ENCODE measurements around the gene LCE1B.

LCE1B gene

DNA sequence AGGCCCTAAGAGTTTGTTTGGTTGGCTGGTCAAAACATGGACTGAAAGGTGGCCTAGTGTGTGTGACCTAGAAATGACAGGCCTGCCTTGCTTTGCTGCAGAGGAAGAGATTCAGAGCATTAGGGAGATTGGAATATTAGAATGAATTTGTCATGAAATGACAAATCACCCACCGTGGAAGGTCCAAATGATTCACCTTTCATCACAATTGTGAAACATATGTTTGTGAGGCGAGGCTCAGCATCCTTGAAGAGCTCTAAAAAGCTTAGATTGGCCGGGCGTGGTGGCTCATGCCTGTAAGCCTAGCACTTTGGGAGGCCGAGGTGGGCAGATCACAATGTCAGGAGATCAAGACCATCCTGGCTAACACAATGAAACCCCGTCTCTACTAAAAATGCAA is 5.5 kb downstream of the LCE1B start:
- TF ChIP-seq CTCF (IDR thresholded peaks at IDR 0.05; ENCODE audit: low read depth, low read length), result no peak
- DNase-seq (ENCODE audit: extremely low read depth, low read depth), result no peak

- DNase-seq (ENCODE audit: extremely low read depth, low read depth), result no peak
- no peak for TF ChIP-seq CTCF (IDR thresholded peaks at IDR 0.05; ENCODE audit: low read depth, low read length)
Observed at GRCh38 chr1:152823294-152823693, 11.5 kb downstream of the LCE1B start.

GRCh38 chr1:152824964-152825363 is 13.2 kb downstream of the LCE1B start:
- no peak for DNase-seq (ENCODE audit: extremely low read depth, low read depth)
- TF ChIP-seq CTCF (IDR thresholded peaks at IDR 0.05; ENCODE audit: low read depth, low read length), result no peak

- TF ChIP-seq CTCF (IDR thresholded peaks at IDR 0.05; ENCODE audit: low read depth, low read length), result no peak
Observed at GRCh38 chr1:152827173-152827572, 15.4 kb downstream of the LCE1B start, which contains the start of gene LCE1A. TSS of gene LCE1A (plus strand) at chr1:152827473. CDS start at chr1:152827473, 0 bp downstream.

DNA sequence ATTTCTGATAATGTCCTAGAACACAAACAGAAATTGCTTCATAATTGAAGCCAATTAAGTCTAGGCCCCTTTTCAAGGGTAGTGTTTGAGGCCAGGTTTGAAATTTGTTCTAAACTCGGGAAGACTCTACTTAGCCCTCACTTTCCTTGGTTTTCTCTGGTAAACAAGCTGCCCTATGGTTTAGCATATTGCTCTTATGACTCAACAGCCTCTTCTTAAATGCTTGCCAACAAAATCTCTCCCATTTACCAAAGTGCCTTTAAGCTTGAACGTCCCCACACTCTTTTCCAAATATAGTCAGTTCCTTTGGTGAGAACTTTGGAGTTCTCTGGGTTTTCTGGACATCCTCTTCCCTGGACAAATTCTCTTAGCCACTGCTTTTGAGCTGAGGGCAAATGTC is 25.1 kb downstream of the LCE1B start:
- no peak for TF ChIP-seq CTCF (IDR thresholded peaks at IDR 0.05; ENCODE audit: low read depth, low read length)
- no peak for DNase-seq (ENCODE audit: extremely low read depth, low read depth)

More at GRCh38 chr1:152827173-152827572, 15.4 kb downstream of the LCE1B start, which contains the start of gene LCE1A:
- no peak for DNase-seq (ENCODE audit: extremely low read depth, low read depth)

DNA sequence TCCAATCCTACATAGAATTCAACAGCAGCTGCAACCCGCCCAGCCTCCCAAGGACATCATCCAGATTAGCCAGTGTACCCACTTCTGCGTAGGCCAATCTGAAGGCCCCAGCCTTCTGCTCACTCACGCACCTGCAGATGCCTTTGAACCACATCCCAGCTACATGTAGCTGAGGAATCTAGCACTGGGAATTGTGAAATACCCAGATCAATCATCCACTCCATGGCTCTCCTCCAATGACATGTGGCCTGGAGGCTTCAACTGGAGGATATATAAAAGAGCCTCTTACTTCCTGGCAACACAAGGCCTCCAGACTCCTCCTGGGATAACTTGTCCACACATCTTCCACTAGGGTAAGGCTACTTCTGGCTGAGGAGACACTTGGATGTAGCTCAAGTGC is 30.8 kb downstream of the LCE1B start, which contains the start of gene LCE6A:
LCE6A (plus strand) TSS at position 301 of the 400 bp plus-strand sequence. CDS start 665 bp downstream, outside the sequence.
- DNase-seq (ENCODE audit: extremely low read depth, low read depth), result no peak
- no peak for TF ChIP-seq CTCF (IDR thresholded peaks at IDR 0.05; ENCODE audit: low read depth, low read length)

- DNase-seq (ENCODE audit: extremely low read depth, low read depth), result no peak
- TF ChIP-seq CTCF (IDR thresholded peaks at IDR 0.05; ENCODE audit: low read depth, low read length), result no peak
Observed at GRCh38 chr1:152855661-152856060, 43.9 kb downstream of the LCE1B start.

Measured in AG09319 (cell line).